KMS-11 (cell line): ENCODE results near the gene KLF9.

Experiments
- H2AFZ ChIP-seq: fragments of 200-600 bp; sonication (generic); 2 replicates; pipeline ENCODE4 v1.6.1; 2016; ENCODE audit warnings: antibody characterized with exemption, mixed run types, low read depth
- H3K27ac ChIP-seq: fragments of 200-600 bp; sonication (generic); 2 replicates; pipeline ENCODE4 v1.6.1; 2016; ENCODE audit warnings: mild to moderate bottlenecking, mixed run types
- H3K27me3 ChIP-seq: fragments of 200-600 bp; sonication (generic); 2 replicates; pipeline ENCODE4 v1.6.1; 2017; ENCODE audit warnings: mild to moderate bottlenecking, low read depth, mixed run types, moderate library complexity; ENCODE audit not compliant: insufficient read depth
- H3K36me3 ChIP-seq: fragments of 200-600 bp; sonication (generic); 2 replicates; pipeline ENCODE4 v1.6.1; 2017; ENCODE audit warnings: mild to moderate bottlenecking, mixed run types; ENCODE audit not compliant: insufficient read depth
- H3K4me1 ChIP-seq: fragments of 200-600 bp; sonication (generic); 2 replicates; pipeline ENCODE4 v1.6.1; 2016; ENCODE audit warnings: mild to moderate bottlenecking, low read depth, mixed run types; ENCODE audit not compliant: poor library complexity, severe bottlenecking
- H3K4me2 ChIP-seq: fragments of 200-600 bp; sonication (generic); 2 replicates; pipeline ENCODE4 v1.7.0; 2016; ENCODE audit warnings: mild to moderate bottlenecking, mixed run types
- H3K4me3 ChIP-seq: fragments of 200-600 bp; sonication (generic); IDR thresholded peaks from 2 replicates; pipeline ENCODE4 v1.6.1; 2017; ENCODE audit warnings: low read depth, low read length, mixed read lengths; ENCODE audit not compliant: insufficient read depth
- H3K79me2 ChIP-seq: fragments of 200-600 bp; sonication (generic); 2 replicates; pipeline ENCODE4 v1.6.1; 2016; ENCODE audit warnings: low read depth, mixed run types; ENCODE audit not compliant: insufficient read depth
- H3K9ac ChIP-seq: fragments of 200-600 bp; sonication (generic); 2 replicates; pipeline ENCODE4 v1.6.1; 2016; ENCODE audit warnings: mild to moderate bottlenecking, mixed run types
- H4K20me1 ChIP-seq: fragments of 200-600 bp; sonication (generic); 2 replicates; pipeline ENCODE4 v1.6.1; 2016; ENCODE audit warnings: mild to moderate bottlenecking, mixed run types; ENCODE audit not compliant: insufficient read depth
- CTCF ChIP-seq: fragments of 200-600 bp; sonication (generic); conservative IDR thresholded peaks from 2 replicates; pipeline ENCODE4 v1.6.1; 2017; ENCODE audit warnings: low read depth, mild to moderate bottlenecking, antibody characterized with exemption, low read length, moderate library complexity, mixed read lengths

The KLF9 gene

GRCh38 chr9:70413799-70414775, at the start of gene KLF9:
Gene KLF9 (minus strand): TSS chr9:70414657. CDS start chr9:70413363, 1,294 bp downstream.
- H3K79me2 ChIP-seq, result peaks cover 29% of the 10 kb centered on the region
- no peak for TF ChIP-seq CTCF
- H3K27ac ChIP-seq, result peak within 1 kb of the TSS; percentile 89
- peak within 1 kb of the TSS; percentile 67 for H2AFZ ChIP-seq
- H4K20me1 ChIP-seq, result no peaks in the 10 kb centered on the region
- H3K9ac ChIP-seq, result peak within 1 kb of the TSS; percentile 81
- H3K36me3 ChIP-seq, result no peaks in the 10 kb centered on the region
- H3K4me2 ChIP-seq, result peak within 1 kb of the TSS; percentile 86
- H3K4me1 ChIP-seq, result peaks cover 45% of the 10 kb centered on the region
- no peak within 1 kb of the TSS for H3K4me3 ChIP-seq
- no peaks in the 10 kb centered on the region for H3K27me3 ChIP-seq

GRCh38 chr9:70463877-70464276, 49.4 kb upstream of the KLF9 start:
- Histone ChIP-seq H3K4me3 (no peak overlapping the region), H3K79me2 (no peaks in the 10 kb centered on the region), H2AFZ (no peak overlapping the region), H4K20me1 (no peaks in the 10 kb centered on the region), H3K27me3 (no peaks in the 10 kb centered on the region), H3K4me2 (no peak overlapping the region), H3K9ac (no peak overlapping the region), H3K36me3 (no peaks in the 10 kb centered on the region), H3K4me1 (no peaks in the 10 kb centered on the region), H3K27ac (no peak overlapping the region)
- TF ChIP-seq CTCF, result no peak

GRCh38 chr9:70462300-70462699, 47.8 kb upstream of the KLF9 start:
- Histone ChIP-seq H3K4me1 (no peaks in the 10 kb centered on the region), H3K4me3 (no peak overlapping the region), H3K79me2 (no peaks in the 10 kb centered on the region), H4K20me1 (no peaks in the 10 kb centered on the region), H3K27me3 (no peaks in the 10 kb centered on the region), H3K9ac (no peak overlapping the region), H3K27ac (no peak overlapping the region), H3K4me2 (no peak overlapping the region), H2AFZ (no peak overlapping the region), H3K36me3 (no peaks in the 10 kb centered on the region)
- TF ChIP-seq CTCF, result no peak

- no peak for TF ChIP-seq CTCF
- H3K9ac ChIP-seq, result no peak overlapping the region
- H2AFZ ChIP-seq, result no peak overlapping the region
Observed at GRCh38 chr9:70457235-70457634, 42.8 kb upstream of the KLF9 start.

More at GRCh38 chr9:70457235-70457634, 42.8 kb upstream of the KLF9 start:
- H3K27ac ChIP-seq, result no peak overlapping the region
- H3K27me3 ChIP-seq, result no peaks in the 10 kb centered on the region
- H3K4me1 ChIP-seq, result no peaks in the 10 kb centered on the region
- no peak overlapping the region for H3K4me2 ChIP-seq
- H4K20me1 ChIP-seq, result no peaks in the 10 kb centered on the region
- H3K4me3 ChIP-seq, result no peak overlapping the region
- no peaks in the 10 kb centered on the region for H3K79me2 ChIP-seq
- H3K36me3 ChIP-seq, result no peaks in the 10 kb centered on the region
